ENCODE data around the gene LIMA1.
"Not testable (repeated sequence)": the region's sequence is repeated elsewhere in the genome, so short reads cannot be mapped to it uniquely, and the experiment has no call there.

The LIMA1 gene

GRCh38 chr12:50184261-50184660 lies 99.1 kb downstream of the LIMA1 start:
- no peak for DNase-seq

DNA sequence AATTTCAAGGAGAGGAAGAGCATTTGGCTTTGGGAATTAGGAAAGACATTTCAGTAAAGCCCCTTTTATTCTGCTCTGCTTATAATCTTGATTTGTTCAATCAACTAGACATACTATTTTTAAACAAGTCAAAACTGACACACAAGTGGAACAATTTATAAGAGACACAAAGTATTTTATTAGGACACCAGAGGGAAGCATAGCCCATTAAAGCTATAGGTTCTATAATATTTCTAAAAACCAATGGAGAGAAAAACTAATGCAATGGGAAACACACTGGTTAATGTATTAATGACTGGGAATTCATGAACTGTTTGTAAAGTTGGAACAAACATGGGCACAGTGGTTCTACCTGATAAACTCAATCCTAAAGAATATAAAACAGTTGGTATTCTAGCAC lies 100.9 kb downstream of the LIMA1 start:
- DNase-seq = no peak

DNA sequence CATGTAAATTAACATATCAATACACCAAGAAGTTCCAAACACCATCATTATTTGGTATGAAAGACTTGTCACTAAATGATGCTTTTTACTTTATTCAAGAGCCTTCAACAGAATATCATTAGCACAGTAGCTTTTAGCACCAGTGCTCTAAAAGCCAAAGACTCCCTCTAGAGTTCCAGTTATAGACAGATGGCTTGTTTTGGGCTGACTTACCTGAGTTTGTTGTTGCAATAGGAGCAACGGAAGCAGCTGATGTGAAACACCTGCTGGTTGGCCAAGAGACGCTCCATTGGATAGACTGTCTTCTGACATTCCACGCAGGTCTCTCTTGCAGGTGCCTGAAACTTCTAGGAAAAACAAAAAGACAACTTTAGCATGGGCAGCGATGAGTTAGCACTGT lies 101.6 kb downstream of the LIMA1 start:
- no peak for DNase-seq

GRCh38 chr12:50175716-50176026 lies 107.6 kb downstream of the LIMA1 start:
- no peak for DNase-seq

DNA sequence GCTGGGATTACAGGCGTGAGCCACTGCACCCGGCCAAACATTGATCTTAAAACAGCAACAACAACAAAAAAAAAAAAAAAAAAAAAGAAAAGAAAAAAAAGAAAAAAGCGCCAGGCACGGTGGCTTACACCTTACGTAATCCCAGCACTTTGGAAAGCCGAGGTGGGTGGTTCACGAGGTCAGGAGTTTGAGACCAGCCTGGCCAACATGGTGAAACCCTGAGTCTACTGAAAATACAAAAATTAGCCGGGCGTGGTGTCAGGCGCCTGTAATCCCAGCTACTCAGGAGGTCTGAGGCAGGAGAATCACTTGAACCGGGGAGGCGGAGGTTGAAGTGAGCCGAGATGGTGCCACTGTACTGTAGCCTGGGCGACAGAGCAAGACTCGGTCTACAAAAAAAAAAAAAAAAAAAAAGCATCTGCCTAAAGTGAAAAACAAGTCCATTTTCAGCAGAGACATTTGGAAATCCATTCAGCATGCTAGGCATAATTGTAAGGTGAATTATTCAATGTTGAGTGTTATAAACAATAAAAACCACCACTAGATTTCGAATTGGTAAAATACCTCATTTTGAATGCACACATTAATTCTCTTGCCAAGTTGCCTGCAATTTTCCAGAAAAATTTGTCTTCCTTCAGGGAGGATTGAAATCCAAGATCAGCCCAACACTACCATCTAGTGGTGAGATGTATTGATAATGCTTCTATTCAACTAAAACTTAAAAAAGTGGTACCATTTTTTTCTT lies 108.2 kb downstream of the LIMA1 start:
- DNase-seq = peak; percentile 56

DNA sequence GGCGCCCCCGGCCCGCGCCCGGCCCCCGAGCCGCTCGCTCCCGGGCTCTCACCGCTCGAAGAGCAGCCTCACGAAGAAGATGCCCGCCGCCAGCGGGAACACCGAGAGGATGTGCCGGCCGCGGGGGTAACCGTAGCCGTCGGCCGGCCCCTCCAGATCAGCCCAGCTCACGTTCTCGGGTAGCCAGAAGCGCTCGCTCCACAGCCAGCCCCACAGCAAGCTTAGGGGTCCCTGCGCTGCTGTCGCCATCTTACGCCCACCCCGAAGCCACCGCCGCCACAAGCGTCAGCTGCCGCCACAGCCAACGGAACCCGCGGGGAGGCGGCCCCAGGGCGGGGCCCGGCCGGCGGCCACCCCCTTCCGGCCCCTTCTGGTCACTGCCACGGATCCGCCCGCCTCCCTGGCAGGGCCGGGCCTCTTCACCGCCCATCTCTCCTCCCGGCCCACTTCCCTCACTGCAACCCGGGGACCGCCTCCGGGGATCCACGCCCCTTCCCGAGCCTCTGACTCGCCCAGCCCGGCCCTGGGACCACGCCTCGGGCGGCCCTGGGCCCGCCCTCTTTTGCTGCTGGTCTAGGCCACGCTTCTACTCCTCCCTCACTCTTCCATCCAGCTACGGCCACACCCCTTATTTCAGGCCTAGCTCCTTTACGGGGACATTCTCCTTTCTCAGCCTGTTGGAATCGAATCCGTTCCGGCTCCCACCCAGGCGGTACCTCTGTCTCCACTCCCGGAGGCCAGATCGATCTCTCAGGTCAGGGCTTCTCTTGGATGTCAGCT lies 116.1 kb downstream of the LIMA1 start, which contains the start of gene CERS5:
CERS5 (minus strand) TSS at position 321 of the 780 bp plus-strand sequence; CDS start at position 249, 72 bp downstream.
- DNase-seq = peak; percentile 98

DNA sequence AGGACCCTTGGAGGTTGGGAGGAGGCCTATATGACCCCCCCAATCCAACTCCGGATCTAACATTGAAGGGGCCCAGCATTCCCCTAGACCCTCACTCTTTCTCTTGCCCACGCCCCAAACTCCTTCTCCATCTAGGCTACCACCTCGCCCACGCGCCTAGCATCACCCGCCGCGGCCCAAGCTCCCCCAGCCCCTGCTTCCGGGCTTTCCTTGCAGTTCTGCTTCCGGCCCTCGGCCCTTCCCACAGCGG lies 116.6 kb downstream of the LIMA1 start:
- DNase-seq = no peak

- DNase-seq = no peak
These were observed 118.4 kb downstream of the LIMA1 start for GRCh38 chr12:50164963-50165362.

DNA sequence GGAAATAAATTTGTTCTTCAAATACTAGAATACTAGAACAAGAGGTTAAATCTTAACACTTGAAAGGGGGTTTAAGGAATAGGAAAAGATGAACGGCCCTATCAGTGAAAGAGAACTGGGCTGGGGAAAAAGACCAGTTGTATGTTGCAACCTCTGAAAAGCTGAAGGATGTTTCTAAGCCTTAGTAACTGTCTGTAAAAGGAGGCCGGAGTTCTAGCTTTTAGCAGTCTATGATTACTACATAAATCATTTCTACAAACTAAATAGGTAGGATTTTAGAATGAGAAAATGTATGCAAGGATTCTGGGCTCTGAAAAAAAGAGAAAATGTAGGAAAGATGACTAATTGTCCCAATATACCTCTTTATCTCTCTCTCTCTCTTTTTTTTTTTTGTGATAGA lies 121.1 kb downstream of the LIMA1 start:
- DNase-seq = no peak

DNA sequence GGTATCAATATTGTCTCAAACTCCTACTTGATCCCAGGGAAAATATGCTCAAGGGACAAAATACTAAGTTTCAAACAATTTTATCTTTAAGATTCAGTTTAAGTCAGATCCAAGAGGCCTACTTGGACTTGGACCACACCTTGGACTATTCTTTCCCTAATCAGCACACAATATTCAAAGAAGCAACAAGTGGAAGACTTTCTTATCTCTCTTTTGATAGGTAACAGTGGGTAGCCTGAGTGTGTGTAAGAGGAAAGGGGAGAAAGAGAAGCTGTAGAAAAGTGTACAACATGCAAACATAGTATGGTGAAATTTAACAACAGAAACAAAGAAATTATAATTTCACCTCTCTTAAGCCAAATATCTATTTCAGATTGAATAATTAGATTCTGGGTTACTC lies 122.7 kb downstream of the LIMA1 start:
- DNase-seq = no peak

- no peak for DNase-seq
These were observed 126.1 kb downstream of the LIMA1 start for GRCh38 chr12:50157259-50157658.

- DNase-seq = no peak
These were observed 126.7 kb downstream of the LIMA1 start for GRCh38 chr12:50156641-50157040.

GRCh38 chr12:50154947-50155346 lies 128.4 kb downstream of the LIMA1 start:
- DNase-seq = not testable (repeated sequence)

DNA sequence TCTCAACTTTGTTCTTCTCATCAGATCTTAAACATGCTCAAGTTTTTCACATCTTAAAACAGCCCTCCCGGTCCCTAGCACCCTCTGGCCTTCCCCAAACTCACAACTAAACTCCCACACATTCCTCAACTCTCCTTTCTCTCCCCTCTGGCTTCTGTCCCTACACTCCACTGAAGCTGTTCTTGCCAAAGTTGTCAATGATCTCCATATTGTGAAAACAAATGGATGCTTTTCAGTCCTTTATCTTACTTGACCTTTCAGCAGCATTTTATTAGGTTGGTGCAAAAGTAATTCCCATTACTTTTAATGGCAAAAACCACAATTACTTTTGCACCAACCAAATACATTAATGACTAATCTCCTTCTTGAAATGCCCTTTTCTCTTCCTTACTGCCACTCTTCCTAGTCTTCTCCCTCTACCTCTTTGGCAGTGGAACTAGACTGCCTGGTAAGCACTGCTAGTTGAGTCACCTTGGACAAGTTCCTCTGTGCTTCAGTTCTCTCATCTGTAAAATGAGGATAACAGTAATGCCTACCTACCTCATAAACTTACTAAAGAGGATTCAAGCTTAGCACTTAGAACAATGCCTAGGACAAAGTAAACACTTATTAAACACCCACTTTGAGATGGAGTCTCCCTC lies 132.2 kb downstream of the LIMA1 start:
- DNase-seq = no peak

DNA sequence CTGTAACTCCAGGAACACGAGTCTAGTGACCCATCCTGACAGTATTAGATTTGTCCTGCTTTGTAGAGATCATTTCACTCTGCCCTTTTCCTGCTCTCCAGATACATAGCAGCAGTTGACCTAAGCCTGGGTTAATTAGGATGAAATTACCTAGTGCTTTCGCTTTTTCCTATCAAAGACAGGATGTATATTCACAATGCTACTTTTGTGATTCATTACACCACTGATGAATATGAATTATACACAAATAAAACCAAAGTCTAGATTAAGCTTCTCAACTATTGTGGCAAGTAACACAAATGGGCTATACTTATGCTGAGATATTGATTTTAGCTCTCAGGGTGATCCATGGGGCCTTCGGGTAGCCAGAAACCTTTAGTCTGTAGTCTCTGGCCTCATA lies 134.0 kb downstream of the LIMA1 start:
- DNase-seq = no peak

DNA sequence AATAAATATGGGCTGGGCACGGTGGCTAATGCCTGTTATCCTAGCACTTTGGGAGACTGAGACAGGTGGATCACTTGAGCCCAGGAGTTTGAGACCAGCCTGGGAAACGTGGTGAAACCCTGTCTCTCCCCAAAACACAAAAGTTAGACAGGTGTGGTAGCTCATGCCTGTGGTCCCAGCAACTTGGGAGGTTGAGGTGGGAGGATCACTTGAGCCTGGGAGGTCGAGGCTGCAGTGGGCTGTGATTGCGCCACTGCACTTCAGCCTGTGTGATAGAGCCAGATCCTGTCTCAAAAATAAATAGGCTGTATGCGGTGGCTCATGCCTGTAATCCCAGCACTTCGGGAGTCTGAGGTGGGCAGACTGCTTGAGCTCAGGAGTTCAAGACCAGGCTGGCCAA lies 135.3 kb downstream of the LIMA1 start:
- not testable (repeated sequence) for DNase-seq

GRCh38 chr12:50147281-50147680 lies 136.0 kb downstream of the LIMA1 start:
- no peak for DNase-seq

GRCh38 chr12:50145439-50145838 lies 137.9 kb downstream of the LIMA1 start:
- DNase-seq = no peak

DNA sequence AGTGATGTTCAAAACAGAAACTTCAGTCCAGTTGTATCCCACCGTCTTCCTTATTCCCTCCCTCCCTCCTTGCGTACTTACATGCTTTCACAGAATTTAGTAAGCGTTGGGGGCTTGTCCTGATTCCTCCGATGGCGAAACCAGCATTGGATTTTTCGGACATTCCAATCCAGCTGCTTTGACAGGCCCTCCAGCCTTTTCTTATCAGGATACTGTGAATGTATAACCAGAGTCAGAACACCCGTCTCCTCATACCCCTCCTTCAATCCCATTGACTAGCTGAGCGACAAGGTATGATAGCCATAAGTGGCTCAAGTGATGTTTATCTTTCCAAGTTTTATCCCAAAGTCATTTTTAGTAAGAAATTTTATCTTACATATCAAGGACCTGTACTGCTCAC lies 140.3 kb downstream of the LIMA1 start:
- DNase-seq = no peak

DNA sequence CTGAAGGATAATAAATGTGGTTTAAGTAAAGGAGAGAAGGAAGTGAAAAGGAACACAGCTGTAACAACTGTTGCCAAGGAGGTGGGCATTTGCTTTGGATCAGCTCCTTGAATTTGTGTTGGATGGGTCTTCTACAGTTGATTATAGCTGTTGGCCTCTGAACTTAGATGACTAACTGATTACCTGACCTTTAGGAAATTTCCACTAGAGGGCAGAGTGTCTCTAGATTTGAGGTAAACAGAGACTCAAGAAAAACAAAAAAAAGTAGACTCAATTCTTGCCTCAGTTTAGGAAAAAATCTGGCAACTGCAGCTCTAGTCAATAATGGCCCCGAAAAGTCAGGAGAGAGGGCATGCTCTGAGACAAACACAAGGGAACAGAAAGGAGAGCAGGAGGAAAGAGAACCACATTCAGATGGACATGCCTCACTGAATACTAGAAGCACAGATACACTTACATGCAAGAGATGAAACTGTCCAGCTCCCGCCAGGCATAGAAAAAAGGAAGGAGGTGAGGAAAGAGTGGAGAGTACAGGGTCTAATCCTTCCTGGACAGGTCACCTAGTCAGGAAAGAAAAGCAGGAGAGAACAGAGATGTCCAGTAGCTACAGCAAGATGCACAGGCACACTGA lies 150.7 kb downstream of the LIMA1 start:
- DNase-seq = no peak

- no peak for DNase-seq
These were observed 154.0 kb downstream of the LIMA1 start for GRCh38 chr12:50129290-50129689.

- DNase-seq = peak; percentile 60
These were observed 155.8 kb downstream of the LIMA1 start for GRCh38 chr12:50127546-50127945.

Data from NCI-H2029 (cell line).